HUES64 (cell line): ENCODE results near the gene MAP3K1.

Experiments
- H3K27ac ChIP-seq: 2 replicates; pipeline ENCODE4 v1.7.0; 2013; ENCODE audit warnings: low read depth, low read length, inconsistent platforms
- H3K27me3 ChIP-seq: 2 replicates; pipeline ENCODE4 v1.6.1; 2013; ENCODE audit warnings: mild to moderate bottlenecking, low read length; ENCODE audit not compliant: insufficient read depth
- H3K36me3 ChIP-seq: 2 replicates; pipeline ENCODE4 v1.6.1; 2013; ENCODE audit warnings: mild to moderate bottlenecking, low read length; ENCODE audit not compliant: insufficient read depth
- H3K4me1 ChIP-seq: 2 replicates; pipeline ENCODE4 v1.6.1; 2013; ENCODE audit warnings: mild to moderate bottlenecking, low read length, moderate library complexity; ENCODE audit not compliant: insufficient read depth
- H3K4me3 ChIP-seq: 2 replicates; pipeline ENCODE4 v1.5.1; 2013; ENCODE audit warnings: mild to moderate bottlenecking, low read length, moderate library complexity
- H3K9ac ChIP-seq: 2 replicates; pipeline ENCODE4 v1.6.1; 2013; ENCODE audit warnings: mild to moderate bottlenecking, low read depth, low read length
- H3K9me3 ChIP-seq: 2 replicates; pipeline ENCODE4 v1.6.1; 2013; ENCODE audit warnings: low read depth, low read length; ENCODE audit not compliant: insufficient read depth
- WGBS: fragments of 150-250, 120-280 bp; methylation state at CpG from one replicate; pipeline ENCODE4 v1.1.7; 2013; ENCODE audit warnings: missing lambda C conversion rate; 5-methylcytosine and 5-hydroxymethylcytosine counted together

The MAP3K1 gene

GRCh38 chr5:56910210-56910965 is 95.0 kb downstream of the MAP3K1 start:
- H3K27ac ChIP-seq = peak overlapping the region; percentile 97
- no peaks in the 10 kb centered on the region for H3K9me3 ChIP-seq
- 18% methylated on average over 29 of the region's 29 CpGs for WGBS
- H3K36me3 ChIP-seq = peaks cover 4% of the 10 kb centered on the region; the same call in 1 of the 2 replicates
- H3K4me1 ChIP-seq = peaks cover 17% of the 10 kb centered on the region
- H3K9ac ChIP-seq = peak overlapping the region; percentile 98
- H3K27me3 ChIP-seq = no peaks in the 10 kb centered on the region
- peak overlapping the region; percentile 85 for H3K4me3 ChIP-seq

GRCh38 chr5:56913766-56914165 is 98.4 kb downstream of the MAP3K1 start:
- WGBS = 94% methylated on average over 3 of the region's 3 CpGs
- no peaks in the 10 kb centered on the region for H3K27me3 ChIP-seq
- H3K4me1 ChIP-seq = peaks cover 11% of the 10 kb centered on the region
- H3K4me3 ChIP-seq = no peak overlapping the region
- H3K27ac ChIP-seq = no peak overlapping the region
- peaks cover 7% of the 10 kb centered on the region; the same call in 1 of the 2 replicates for H3K36me3 ChIP-seq
- H3K9ac ChIP-seq = no peak overlapping the region
- no peaks in the 10 kb centered on the region for H3K9me3 ChIP-seq

- WGBS = 100% methylated on average over 1 of the region's 2 CpGs
- H3K27me3 ChIP-seq = no peaks in the 10 kb centered on the region
- no peaks in the 10 kb centered on the region for H3K9me3 ChIP-seq
- no peak overlapping the region for H3K4me3 ChIP-seq
- no peak overlapping the region for H3K27ac ChIP-seq
- peaks cover 11% of the 10 kb centered on the region for H3K4me1 ChIP-seq
- peaks cover 11% of the 10 kb centered on the region for H3K36me3 ChIP-seq
- H3K9ac ChIP-seq = no peak overlapping the region
Measured at GRCh38 chr5:56914678-56915077, 99.3 kb downstream of the MAP3K1 start.

GRCh38 chr5:56917534-56917933 is 102.2 kb downstream of the MAP3K1 start:
- Histone ChIP-seq H3K9ac (no peak overlapping the region), H3K27ac (no peak overlapping the region), H3K4me1 (no peaks in the 10 kb centered on the region), H3K4me3 (no peak overlapping the region), H3K36me3 (peaks cover 40% of the 10 kb centered on the region), H3K27me3 (no peaks in the 10 kb centered on the region), H3K9me3 (no peaks in the 10 kb centered on the region)
- 81% methylated on average over 2 of the region's 2 CpGs for WGBS

- no peaks in the 10 kb centered on the region for H3K4me1 ChIP-seq
- WGBS = 81% methylated on average over 2 of the region's 2 CpGs
- no peak overlapping the region for H3K9ac ChIP-seq
- no peaks in the 10 kb centered on the region for H3K27me3 ChIP-seq
- H3K36me3 ChIP-seq = peaks cover 45% of the 10 kb centered on the region
- H3K27ac ChIP-seq = no peak overlapping the region
- H3K9me3 ChIP-seq = peaks cover 2% of the 10 kb centered on the region
- H3K4me3 ChIP-seq = no peak overlapping the region
Measured at GRCh38 chr5:56918054-56918453, 102.7 kb downstream of the MAP3K1 start.

- Histone ChIP-seq H3K4me3 (no peak overlapping the region), H3K4me1 (no peaks in the 10 kb centered on the region), H3K36me3 (peaks cover 64% of the 10 kb centered on the region), H3K9ac (no peak overlapping the region), H3K27ac (no peak overlapping the region), H3K27me3 (no peaks in the 10 kb centered on the region), H3K9me3 (peaks cover 20% of the 10 kb centered on the region)
- no CpG with 5 or more reads among the region's 1 CpG for WGBS
Measured at GRCh38 chr5:56919942-56920662, 104.8 kb downstream of the MAP3K1 start.

GRCh38 chr5:56922922-56923321 is 107.6 kb downstream of the MAP3K1 start:
- Histone ChIP-seq H3K9ac (no peak overlapping the region), H3K36me3 (peaks cover 87% of the 10 kb centered on the region)
- 97% methylated on average over 6 of the region's 6 CpGs for WGBS

GRCh38 chr5:56934325-56934724 is 119.0 kb downstream of the MAP3K1 start:
- peaks cover 100% of the 10 kb centered on the region for H3K36me3 ChIP-seq
- H3K27ac ChIP-seq = no peak overlapping the region
- no peaks in the 10 kb centered on the region for H3K9me3 ChIP-seq
- 100% methylated on average over 1 of the region's 1 CpG for WGBS
- H3K4me1 ChIP-seq = no peaks in the 10 kb centered on the region
- H3K9ac ChIP-seq = no peak overlapping the region
- no peak overlapping the region for H3K4me3 ChIP-seq
- H3K27me3 ChIP-seq = no peaks in the 10 kb centered on the region

More at GRCh38 chr5:56922922-56923321, 107.6 kb downstream of the MAP3K1 start:
- Histone ChIP-seq H3K27me3 (no peaks in the 10 kb centered on the region), H3K9me3 (peaks cover 39% of the 10 kb centered on the region), H3K4me3 (no peak overlapping the region), H3K4me1 (no peaks in the 10 kb centered on the region), H3K27ac (no peak overlapping the region)

- Histone ChIP-seq H3K27ac (no peak overlapping the region), H3K4me1 (no peaks in the 10 kb centered on the region), H3K4me3 (no peak overlapping the region), H3K27me3 (no peaks in the 10 kb centered on the region), H3K36me3 (peaks cover 98% of the 10 kb centered on the region), H3K9me3 (no peaks in the 10 kb centered on the region), H3K9ac (no peak overlapping the region)
- 98% methylated on average over 1 of the region's 1 CpG for WGBS
Measured at GRCh38 chr5:56938858-56939257, 123.5 kb downstream of the MAP3K1 start.

- Histone ChIP-seq H3K4me3 (no peak overlapping the region), H3K27ac (no peak overlapping the region), H3K36me3 (peaks cover 97% of the 10 kb centered on the region), H3K9me3 (no peaks in the 10 kb centered on the region), H3K4me1 (no peaks in the 10 kb centered on the region), H3K9ac (no peak overlapping the region), H3K27me3 (no peaks in the 10 kb centered on the region)
- 88% methylated on average over 1 of the region's 1 CpG for WGBS
Measured at GRCh38 chr5:56941981-56942380, 126.6 kb downstream of the MAP3K1 start.
